HG03460 (cell line): Measurements from ENCODE around the gene HCN1.
"Not testable (repeated sequence)": the region's sequence is repeated elsewhere in the genome, so short reads cannot be mapped to it uniquely, and the experiment has no call there.

ENCODE experiments used
- ATAC-seq: cut with Tn5 transposase; IDR thresholded peaks from one replicate; pipeline ENCODE4 v1.9.1; 2021; ENCODE audit not compliant: unreplicated experiment

HCN1 gene

DNA sequence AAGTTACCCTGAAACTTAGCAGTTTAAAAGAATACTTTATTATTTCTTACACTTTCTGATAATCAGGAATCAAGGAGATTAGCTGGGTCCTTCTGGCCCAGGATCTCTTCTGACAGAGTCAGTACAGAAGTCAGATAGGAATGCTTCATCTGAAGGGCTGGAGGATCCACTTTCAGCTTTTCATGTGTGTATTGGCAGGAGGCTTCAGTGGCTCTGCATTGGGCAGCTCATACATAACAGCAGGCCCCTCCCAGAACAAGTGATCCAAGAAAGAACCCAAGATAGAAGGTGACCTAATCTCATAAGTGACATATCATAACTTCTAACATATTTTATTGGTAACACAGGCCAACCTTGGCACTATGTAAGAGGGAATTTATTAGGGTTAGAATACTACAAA is 258.4 kb downstream of the HCN1 start:
- ATAC-seq, result no peak

DNA sequence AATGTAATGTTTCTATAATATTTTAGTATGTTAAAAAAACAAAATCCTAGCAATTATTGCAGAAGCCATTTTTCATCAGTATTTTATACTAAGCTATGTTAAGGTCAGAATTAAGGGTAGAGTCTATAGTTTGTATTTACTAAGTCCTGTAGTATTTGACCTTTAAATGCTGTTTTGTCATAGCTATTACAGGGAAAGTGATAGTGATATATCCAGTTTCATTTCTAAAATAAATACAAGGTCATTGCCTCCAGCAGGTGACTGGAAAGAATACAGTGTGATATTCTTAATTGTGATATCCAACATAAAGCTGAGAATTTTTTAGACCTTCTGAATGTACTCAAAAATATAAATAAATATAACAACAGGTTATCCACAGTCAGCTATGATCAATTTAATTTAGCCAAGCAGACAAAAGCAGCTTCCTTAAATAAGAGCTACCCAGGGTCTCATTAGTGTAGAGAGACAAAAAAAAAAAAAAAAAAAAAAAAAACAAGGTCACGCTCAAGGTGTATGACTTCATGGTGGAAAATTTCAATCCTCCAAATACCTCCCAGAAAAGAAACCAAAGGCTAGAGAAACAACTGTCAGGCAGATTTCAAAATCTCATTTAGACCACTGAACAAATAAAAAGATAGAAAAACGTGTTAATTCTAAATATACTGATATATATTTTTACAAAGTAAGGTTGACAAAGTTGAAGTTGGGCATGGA is 278.7 kb downstream of the HCN1 start:
- ATAC-seq, result no peak

DNA sequence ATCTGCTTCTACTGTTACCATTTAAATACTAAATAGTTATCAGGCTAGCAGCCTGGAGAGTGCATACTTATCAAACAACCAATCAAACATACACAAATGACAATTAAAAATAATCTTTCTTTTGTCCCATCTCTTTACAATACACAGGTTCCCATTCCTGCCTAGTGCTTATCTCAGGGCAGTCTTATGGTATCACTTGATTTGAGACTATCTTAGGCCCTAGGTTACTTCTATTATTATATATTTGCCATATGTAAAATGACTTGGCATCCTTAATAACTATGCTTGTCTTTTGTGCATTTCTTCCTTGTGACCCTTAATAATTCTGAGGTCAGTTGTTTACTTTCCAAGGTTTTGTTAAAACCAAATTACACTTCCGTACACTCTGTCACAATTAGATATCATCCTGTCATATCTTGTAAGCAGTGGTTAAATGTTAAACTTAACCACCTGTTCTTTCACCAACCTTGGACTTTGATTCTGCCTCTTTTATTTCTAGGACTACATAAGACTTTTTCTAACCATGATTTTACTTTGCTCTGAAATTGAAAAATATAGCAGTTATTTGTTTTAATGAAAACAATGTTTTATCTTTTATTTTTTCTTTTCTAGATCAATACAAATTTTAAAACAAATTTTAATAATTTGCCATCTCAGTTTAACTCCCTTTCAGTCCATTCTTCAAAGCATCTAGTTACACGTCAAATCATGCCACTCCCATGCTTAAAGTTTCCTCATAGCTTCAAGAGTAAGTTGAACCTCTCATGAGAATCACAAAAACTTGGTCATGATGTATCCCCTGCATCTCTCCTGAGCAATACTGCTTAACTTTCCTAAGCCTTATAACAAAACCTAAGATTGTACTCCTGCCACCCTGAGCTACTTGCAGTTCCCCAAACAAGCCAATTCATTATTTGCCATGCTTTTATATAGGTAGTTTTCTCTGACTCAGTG is 281.3 kb downstream of the HCN1 start:
- no peak for ATAC-seq

DNA sequence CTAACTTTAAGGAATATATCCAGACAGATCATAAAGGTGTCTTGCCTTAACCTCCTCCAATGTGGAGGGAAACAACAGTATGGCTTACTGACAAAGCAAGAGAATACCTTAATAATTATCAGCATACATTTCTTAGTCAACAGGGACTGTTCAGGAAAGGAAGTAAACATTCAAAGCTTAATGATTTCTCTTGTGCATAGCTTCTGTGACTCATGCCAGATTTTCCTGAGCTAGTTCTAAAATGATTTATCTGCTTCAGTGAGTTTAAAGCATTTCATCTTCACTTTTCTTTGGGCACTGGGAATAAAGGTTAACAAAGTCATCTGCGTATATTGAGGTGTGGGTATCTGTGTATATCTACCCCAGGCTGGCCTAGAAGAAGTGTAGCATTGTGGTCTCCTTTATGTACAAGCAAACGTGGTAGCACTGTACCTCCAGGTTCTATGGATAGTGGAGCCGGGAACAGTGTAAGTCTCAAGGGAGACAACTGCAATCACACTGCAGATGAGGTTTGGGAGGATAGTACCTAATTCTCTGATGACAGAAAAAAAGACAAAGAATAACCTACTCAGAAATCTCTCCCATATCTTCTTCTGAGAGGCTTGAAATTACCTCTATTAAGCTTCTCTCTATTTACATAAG is 284.1 kb downstream of the HCN1 start:
- ATAC-seq, result no peak

DNA sequence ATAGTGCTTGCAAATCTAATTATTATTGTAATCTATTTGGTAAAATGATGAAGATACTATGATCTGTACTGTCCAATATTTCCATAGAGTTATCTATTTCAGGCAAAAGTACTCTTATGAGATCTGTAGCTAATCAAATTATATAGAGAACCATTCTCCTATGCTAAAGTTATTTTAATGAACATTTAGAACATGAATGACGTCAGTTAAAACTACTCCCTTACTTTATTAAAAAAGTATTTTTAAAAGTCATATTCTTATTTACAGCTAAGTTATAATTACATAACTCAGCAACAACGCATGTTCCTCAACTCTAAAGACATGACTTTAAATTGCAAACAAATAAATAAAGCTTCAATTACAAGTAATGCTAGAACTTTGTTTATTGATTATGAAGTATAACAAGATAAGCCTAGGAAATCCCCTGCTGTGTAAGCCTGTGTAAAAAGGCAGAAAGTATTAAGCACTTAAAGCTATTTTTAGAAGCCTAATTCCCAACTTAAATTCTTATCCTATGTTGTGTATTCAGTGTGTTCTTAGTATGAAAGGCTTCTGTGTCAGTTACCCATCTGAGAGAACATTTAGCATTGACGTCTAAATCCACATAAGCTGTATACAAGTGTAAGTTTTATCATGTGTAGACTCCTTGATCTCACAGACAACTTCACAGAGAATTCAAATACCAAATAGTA is 285.7 kb downstream of the HCN1 start:
- no peak for ATAC-seq

DNA sequence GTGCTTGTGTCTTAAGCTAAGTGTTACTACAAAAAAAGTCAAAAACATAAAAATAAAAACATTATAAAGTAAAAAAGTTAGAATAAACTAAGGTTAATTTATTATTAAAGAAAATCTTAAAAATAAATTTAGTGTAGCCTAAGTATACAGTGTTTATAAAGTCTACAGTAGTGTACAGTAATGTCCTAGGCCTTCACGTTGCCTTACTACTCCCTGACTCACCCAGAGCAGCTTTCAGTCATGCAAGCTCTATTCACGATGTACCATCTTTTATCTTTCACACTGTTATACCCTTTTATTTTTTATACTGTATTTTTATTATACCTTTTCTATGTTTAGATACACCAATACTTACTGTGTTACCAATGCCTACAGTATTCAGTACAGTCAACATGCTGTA is 288.1 kb downstream of the HCN1 start:
- ATAC-seq, result no peak

DNA sequence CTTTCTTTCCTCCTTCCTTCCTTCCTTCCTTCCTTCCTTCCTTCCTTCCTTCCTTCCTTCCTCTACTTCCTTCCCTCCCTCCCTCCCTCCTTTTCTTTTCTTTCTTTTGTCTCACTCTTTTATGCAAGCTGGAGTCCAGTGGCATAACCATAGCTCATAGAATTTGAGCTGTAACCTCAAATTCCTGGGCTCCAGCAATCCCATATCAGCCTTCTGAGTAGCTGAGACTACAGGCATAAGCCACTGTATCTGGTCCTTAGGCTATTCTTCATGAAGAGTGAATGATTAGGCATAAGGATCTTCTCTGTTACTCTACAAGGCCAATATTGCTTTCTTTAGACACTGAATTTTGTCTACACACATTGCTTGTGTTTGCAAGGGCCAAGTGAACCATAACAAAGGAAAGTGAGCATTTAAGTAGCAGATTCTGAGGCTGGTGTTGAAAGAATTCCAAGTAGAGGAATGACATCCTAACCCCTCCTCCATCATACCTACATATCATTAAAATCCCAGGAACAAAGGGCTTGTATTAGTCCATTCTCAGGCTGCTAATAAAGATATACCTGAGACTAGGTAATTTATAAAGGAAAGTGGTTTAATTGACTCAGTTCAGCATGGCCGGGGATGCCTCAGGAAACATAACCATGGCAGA is 293.2 kb downstream of the HCN1 start:
- ATAC-seq, result no peak

DNA sequence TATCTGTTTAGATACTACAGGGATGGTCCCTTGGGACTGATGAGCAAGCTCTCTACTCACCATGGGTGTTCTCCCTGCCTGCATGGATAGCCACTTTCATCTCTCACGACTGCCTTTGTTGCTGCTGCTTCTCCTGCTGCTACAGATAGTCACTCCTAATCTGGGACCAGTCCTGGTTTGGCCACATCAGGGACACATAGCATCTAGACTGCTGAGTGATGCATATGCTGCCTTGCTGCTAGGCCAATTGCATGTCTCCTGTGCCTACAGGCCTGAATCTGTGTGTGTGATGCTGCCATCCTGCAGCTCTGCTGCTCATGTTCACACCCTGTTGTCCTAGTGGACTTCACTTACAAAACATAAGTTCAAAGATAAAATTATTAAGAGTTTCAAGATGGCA is 297.1 kb downstream of the HCN1 start:
- ATAC-seq, result no peak

DNA sequence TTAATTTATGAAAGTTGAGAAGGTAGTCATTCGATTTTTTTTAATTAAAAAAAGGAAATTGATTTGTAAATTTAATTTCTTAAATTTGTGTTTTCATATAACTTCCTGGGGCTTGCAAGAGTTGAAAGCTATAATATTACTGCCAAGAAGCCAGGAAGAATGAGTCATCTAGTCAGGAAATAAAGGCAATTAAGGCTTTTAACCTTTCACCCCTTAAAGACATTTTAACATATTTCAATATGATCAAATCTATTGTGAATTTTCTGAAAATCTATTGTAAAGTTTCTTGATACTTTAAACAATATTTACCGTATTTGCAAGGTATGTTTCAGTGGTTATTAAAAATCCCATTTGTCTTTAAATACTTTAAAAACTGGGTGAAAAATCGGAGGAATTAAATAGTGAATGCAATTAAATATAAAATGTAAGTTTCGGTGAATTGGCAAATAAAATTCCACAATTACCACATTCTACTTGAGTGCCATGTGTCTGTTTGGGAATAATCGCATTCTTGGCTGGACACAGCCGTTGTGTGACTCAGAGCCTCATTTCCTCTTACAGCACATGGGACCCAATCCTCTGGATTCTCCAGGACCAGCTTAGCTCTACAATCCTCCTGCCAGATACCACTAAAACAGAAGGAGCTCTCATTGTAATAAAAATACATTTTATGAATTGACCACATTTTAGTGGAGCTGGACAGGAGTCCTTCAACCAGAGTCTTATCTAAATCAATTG is 310.7 kb downstream of the HCN1 start:
- ATAC-seq, result no peak

DNA sequence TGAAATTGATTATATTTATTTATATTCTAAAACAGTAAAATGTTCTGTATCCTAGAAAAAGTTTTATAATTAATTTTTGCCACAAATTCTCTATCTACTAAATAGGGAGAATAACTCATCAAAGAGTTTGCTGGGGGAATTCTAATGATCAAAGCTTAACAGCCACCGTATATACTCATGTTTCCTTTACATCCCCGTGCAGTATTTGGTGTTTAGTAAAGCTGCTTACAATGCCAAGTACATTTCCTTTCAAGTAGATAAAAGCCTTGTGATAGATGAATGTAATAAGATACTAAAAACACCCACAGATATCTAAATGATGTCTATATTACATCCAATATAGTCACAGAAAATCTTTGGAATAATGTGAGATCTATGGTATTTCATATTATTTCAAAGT is 312.2 kb downstream of the HCN1 start:
- ATAC-seq, result no peak

DNA sequence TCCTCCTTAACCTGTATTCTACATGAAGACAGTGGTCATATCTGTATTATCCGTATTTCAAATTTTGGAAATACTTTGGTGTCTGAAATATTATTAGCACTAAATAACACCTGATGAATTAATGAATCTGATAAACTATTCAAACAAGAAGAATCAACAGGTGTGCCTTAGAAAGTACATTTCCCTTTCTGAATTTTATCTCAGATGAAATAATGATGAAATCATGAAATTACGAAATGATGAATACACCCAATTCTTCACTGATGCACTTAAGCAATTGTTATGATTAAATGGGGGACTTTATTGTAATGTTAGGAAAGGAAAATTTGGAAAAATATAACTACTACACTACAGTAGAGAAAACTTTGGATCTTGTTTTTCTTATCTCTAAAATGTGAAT is 313.6 kb downstream of the HCN1 start:
- ATAC-seq, result no peak

DNA sequence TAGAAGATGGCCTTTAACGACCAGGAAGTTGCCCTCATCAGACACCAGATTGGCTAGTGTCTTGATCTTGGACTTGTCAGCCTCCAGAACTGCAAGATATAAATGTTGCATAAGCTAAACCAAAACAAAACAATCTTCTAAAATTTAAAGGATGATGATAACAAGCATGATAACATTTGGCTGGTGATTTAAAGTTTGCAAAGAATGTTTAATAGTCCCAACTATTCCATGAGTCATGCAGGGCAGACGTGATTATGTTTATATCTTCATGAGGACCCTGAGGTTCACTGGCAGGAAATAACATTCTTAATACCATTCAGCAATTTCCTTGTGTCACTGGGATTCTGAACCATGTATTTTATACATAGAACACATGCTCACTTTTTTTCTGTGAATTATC is 319.8 kb downstream of the HCN1 start:
- ATAC-seq, result no peak

DNA sequence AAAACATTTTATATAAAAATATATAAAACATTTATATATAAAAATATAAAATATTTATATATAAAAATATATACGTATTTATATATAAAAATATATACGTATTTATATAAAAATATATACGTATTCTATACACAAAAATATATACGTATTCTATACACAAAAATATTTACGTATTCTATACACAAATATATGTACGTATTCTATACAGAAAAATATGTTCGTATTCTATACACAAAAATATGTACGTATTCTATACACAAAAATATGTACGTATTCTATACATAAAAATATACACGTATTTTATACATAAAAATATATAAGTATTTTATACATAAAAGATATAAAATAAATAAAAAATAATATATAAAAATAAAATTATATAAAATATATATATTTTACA is 323.6 kb downstream of the HCN1 start:
- no peak for ATAC-seq

DNA sequence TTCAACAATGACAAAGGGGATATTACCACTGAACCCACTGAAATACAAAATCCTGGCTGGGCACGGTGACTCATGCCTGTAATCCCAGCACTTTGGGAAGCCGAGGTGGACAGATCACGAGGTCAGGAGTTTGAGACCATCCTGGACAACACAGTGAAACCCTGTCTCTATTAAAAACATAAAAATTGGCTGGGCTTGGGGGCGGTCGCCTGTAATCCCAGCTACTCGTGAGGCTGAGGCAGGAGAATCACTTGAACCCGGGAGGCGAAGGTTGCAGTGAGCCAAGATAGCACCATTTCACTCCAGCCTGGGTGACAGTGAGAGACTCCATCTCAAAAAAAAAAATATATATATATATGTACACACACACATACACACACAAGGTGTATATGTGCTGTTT is 324.8 kb downstream of the HCN1 start:
- ATAC-seq, result not testable (repeated sequence)

DNA sequence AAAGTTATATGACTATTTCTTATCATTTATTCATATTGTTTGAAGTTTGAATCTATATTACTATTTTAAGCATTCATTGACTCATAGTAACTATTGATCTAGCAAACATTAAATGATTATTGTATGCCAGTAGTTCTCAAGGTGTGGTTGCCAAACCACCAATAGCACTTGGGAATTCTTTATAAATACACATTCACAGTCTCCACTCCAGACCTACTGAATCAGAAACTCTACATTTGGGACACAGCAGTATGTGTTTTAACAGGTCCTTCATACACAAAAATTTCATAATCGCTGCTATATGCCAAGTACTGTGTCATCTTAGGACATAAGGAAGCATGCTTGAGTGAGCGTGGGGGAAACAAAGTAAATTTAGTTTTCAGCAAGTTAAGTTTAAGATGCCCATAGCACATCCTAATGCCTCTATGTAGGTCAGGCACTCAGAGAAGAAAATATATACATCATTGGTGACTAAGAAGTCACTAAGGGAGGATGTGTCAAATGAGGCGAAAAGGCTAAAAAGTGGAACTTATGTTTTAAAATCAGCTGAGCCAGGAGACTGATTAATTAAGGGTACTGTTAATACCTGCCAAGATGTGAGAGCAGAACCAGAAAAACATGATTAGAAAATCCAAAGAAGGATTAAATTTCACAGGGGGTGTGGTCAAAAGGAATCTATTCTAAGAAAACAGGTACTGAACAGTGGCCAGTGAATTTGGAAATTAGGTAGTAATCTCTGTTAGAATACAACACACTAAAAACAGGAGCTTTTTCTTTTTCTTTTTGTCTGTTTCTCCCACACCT is 340.8 kb downstream of the HCN1 start:
- no peak for ATAC-seq

DNA sequence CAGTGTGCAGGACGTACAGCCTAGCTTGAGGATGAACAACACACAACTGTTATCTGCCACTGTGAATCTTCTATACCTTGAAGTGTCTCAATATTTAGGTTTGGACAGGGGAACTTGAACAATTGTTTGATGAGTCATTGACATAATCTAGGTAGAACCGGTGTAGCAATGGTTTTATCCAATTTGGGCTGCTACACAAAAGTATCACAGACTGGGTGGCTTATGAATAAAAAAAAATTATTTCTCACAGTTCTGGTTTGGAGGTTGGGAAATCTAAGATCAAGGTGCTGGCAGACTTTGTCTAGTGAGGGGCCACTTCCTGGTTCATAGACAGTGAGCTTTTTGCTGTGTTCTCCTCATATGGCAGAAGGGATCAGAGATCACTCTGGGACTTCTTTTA is 359.7 kb downstream of the HCN1 start:
- ATAC-seq, result no peak

DNA sequence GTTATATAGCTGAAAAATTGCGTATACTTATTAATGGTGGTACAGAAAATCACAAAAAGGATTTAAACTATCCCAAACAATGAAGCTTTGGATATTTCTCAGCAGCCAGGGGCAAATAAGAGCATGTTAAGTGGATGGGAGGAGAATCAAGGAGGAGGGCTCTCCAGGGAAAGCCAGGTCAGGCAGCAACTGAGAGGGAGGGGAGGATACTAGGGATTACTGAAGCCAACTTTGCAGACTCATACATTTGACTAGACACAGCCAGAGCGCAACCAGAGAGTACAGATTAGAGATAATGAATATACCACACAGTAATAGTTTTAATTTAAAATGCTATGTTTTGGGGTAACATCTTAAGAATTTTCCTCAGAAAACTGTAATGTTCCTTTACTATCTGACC is 360.2 kb downstream of the HCN1 start:
- no peak for ATAC-seq

DNA sequence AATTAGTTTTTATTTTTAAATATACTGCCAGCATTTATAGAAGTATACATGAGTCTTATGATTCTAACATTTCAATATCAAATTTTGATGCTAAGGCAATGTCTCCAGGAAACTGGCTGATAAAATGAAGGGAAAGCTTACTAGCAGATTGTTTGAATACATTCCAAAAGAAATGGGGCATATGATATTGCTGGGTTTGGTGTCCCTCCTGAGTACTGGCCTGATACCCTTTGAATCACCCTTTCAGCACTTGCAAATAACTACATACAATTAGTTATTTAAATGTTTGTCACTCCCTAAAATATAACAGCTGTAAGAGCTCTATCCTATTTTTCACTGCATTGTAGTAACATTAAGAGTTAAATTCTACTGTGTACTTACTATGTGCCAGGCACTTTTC is 360.8 kb downstream of the HCN1 start:
- ATAC-seq, result no peak

DNA sequence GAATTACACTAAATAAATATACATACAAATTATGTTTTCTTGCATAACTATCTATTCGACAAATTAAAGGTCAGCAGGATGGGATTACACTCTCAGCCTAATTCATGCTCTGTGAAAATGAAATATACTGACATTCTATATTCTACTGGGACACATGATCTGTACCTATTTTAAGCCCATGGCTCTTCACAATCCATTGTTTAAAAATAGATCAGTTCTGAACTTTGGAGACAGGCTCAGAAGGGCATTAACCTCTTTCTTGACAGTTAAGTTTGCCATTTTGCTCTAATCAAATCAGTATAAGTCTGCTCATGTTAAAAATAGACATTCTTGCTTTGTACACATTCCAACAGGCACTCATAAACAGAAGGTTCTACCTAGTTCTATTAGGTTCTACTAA is 361.2 kb downstream of the HCN1 start:
- no peak for ATAC-seq
